ENCODE data around the gene PARVB.

Gene PARVB

GRCh38 chr22:44160421-44160820 lies 136.3 kb downstream of the PARVB start:
- H3K4me3 ChIP-seq (ENCODE audit: low read depth, low read length), result no peak overlapping the region
- DNase-seq (ENCODE audit: low read depth, low spot score), result no peak
- TF ChIP-seq CTCF (IDR thresholded peaks at IDR 0.05; ENCODE audit: low read depth, low read length), result no peak
- in situ Hi-C loops (cut with HindIII; ENCODE audit: low sequenced_read_pairs), result no loop called here

GRCh38 chr22:44161673-44162072 lies 137.6 kb downstream of the PARVB start:
- DNase-seq (ENCODE audit: low read depth, low spot score), result no peak
- TF ChIP-seq CTCF (IDR thresholded peaks at IDR 0.05; ENCODE audit: low read depth, low read length), result no peak
- H3K4me3 ChIP-seq (ENCODE audit: low read depth, low read length), result no peak overlapping the region
- in situ Hi-C loops (cut with HindIII; ENCODE audit: low sequenced_read_pairs), result no loop called here

- H3K4me3 ChIP-seq (ENCODE audit: low read depth, low read length), result no peak overlapping the region
- in situ Hi-C loops (cut with HindIII; ENCODE audit: low sequenced_read_pairs), result no loop called here
- TF ChIP-seq CTCF (IDR thresholded peaks at IDR 0.05; ENCODE audit: low read depth, low read length), result no peak
- no peak for DNase-seq (ENCODE audit: low read depth, low spot score)
Observed at GRCh38 chr22:44162960-44163359, 138.9 kb downstream of the PARVB start.

GRCh38 chr22:44163536-44163935 lies 139.4 kb downstream of the PARVB start:
- no peak for TF ChIP-seq CTCF (IDR thresholded peaks at IDR 0.05; ENCODE audit: low read depth, low read length)
- in situ Hi-C loops (cut with HindIII; ENCODE audit: low sequenced_read_pairs), result no loop called here
- no peak for DNase-seq (ENCODE audit: low read depth, low spot score)
- no peak overlapping the region for H3K4me3 ChIP-seq (ENCODE audit: low read depth, low read length)

GRCh38 chr22:44164031-44164430 lies 139.9 kb downstream of the PARVB start:
- DNase-seq (ENCODE audit: low read depth, low spot score), result no peak

GRCh38 chr22:44165286-44165874 lies 141.3 kb downstream of the PARVB start:
- no peak for TF ChIP-seq CTCF (IDR thresholded peaks at IDR 0.05; ENCODE audit: low read depth, low read length)
- no peak overlapping the region for H3K4me3 ChIP-seq (ENCODE audit: low read depth, low read length)
- in situ Hi-C loops (cut with HindIII; ENCODE audit: low sequenced_read_pairs), result no loop called here
- no peak for DNase-seq (ENCODE audit: low read depth, low spot score)

More at GRCh38 chr22:44164031-44164430, 139.9 kb downstream of the PARVB start:
- no peak for TF ChIP-seq CTCF (IDR thresholded peaks at IDR 0.05; ENCODE audit: low read depth, low read length)
- H3K4me3 ChIP-seq (ENCODE audit: low read depth, low read length), result no peak overlapping the region
- in situ Hi-C loops (cut with HindIII; ENCODE audit: low sequenced_read_pairs), result no loop called here

All from astrocyte of the spinal cord (primary cell).